Measurements from ENCODE around the gene FBXL14. TPM values are rescaled to one million over a fixed set of nuclear protein-coding genes. Genes with fewer than 3 reads are reported as not detected.

FBXL14 gene
- total RNA-seq, 1 donor from 2014 or later, result 23.3 TPM

GRCh38 chr12:1594006-1594260 lies 448 bp downstream of the FBXL14 start:
- no peak for DNase-seq (ENCODE audit: low spot score)

GRCh38 chr12:1593174-1594005 lies 991 bp downstream of the FBXL14 start:
- peak; percentile 40 for DNase-seq (ENCODE audit: low spot score)

GRCh38 chr12:1592444-1593173 lies 1.8 kb downstream of the FBXL14 start:
- peak; percentile 30 for DNase-seq (ENCODE audit: low spot score)

- no peak for DNase-seq (ENCODE audit: low spot score)
Measured at GRCh38 chr12:1591543-1591942, 2.8 kb downstream of the FBXL14 start.

GRCh38 chr12:1591034-1591433 lies 3.3 kb downstream of the FBXL14 start:
- peak; percentile 22 for DNase-seq (ENCODE audit: low spot score)

GRCh38 chr12:1590221-1590979 lies 4.0 kb downstream of the FBXL14 start:
- DNase-seq (ENCODE audit: low spot score), result no peak

- no peak for DNase-seq (ENCODE audit: low spot score)
Measured at GRCh38 chr12:1588575-1588947, 5.8 kb downstream of the FBXL14 start.

GRCh38 chr12:1587927-1588574 lies 6.3 kb downstream of the FBXL14 start:
- no peak for DNase-seq (ENCODE audit: low spot score)

GRCh38 chr12:1584326-1584725 lies 10.1 kb downstream of the FBXL14 start:
- no peak for DNase-seq (ENCODE audit: low spot score)

- peak; percentile 71 for DNase-seq (ENCODE audit: low spot score)
Measured at GRCh38 chr12:1583421-1584078, 10.8 kb downstream of the FBXL14 start.

GRCh38 chr12:1582709-1583050 lies 11.7 kb downstream of the FBXL14 start:
- DNase-seq (ENCODE audit: low spot score), result no peak

- DNase-seq (ENCODE audit: low spot score), result no peak
Measured at GRCh38 chr12:1581973-1582708, 12.2 kb downstream of the FBXL14 start.

- no peak for DNase-seq (ENCODE audit: low spot score)
Measured at GRCh38 chr12:1580526-1580925, 13.9 kb downstream of the FBXL14 start.

GRCh38 chr12:1579651-1580435 lies 14.5 kb downstream of the FBXL14 start:
- no peak for DNase-seq (ENCODE audit: low spot score)

GRCh38 chr12:1576410-1577241 lies 17.8 kb downstream of the FBXL14 start:
- DNase-seq (ENCODE audit: low spot score), result peak; percentile 46

- no peak for DNase-seq (ENCODE audit: low spot score)
Measured at GRCh38 chr12:1575408-1576401, 18.7 kb downstream of the FBXL14 start.

- no peak for DNase-seq (ENCODE audit: low spot score)
Measured at GRCh38 chr12:1574865-1575259, 19.5 kb downstream of the FBXL14 start.
